NCI-H187 treated with DMSO at 0.1 percent for 48 hours (cell line): ENCODE measurements around the gene ULK1.

Experiments
- DNase-seq: peaks from one replicate; lab custom pipeline; 2025; lab: John Stamatoyannopoulos, UW

The ULK1 gene

GRCh38 chr12:131908092-131909080, 14.0 kb downstream of the ULK1 start:
- no peak for DNase-seq

- no peak for DNase-seq
Measured at GRCh38 chr12:131909081-131909751, 14.8 kb downstream of the ULK1 start.

GRCh38 chr12:131909752-131910219, 15.4 kb downstream of the ULK1 start:
- DNase-seq: no peak

GRCh38 chr12:131910302-131911027, 16.0 kb downstream of the ULK1 start:
- DNase-seq: no peak

GRCh38 chr12:131911028-131911650, 16.7 kb downstream of the ULK1 start:
- no peak for DNase-seq

GRCh38 chr12:131911851-131912477, 17.5 kb downstream of the ULK1 start:
- DNase-seq: no peak

- DNase-seq: no peak
Measured at GRCh38 chr12:131912518-131913274, 18.3 kb downstream of the ULK1 start.

- no peak for DNase-seq
Measured at GRCh38 chr12:131913666-131914065, 19.2 kb downstream of the ULK1 start.

- no peak for DNase-seq
Measured at GRCh38 chr12:131914179-131914702, 19.8 kb downstream of the ULK1 start.

GRCh38 chr12:131915000-131915689, 20.7 kb downstream of the ULK1 start:
- no peak for DNase-seq

- DNase-seq: no peak
Measured at GRCh38 chr12:131915823-131916222, 21.4 kb downstream of the ULK1 start.

GRCh38 chr12:131916306-131917138, 22.1 kb downstream of the ULK1 start:
- no peak for DNase-seq

- DNase-seq: no peak
Measured at GRCh38 chr12:131917139-131917710, 22.8 kb downstream of the ULK1 start.

GRCh38 chr12:131917711-131918306, 23.4 kb downstream of the ULK1 start:
- no peak for DNase-seq

GRCh38 chr12:131918311-131919050, 24.1 kb downstream of the ULK1 start:
- no peak for DNase-seq

- no peak for DNase-seq
Measured at GRCh38 chr12:131919051-131919347, 24.6 kb downstream of the ULK1 start.

- no peak for DNase-seq
Measured at GRCh38 chr12:131919366-131920156, 25.1 kb downstream of the ULK1 start.
